ENCODE measurements around the gene C10orf143.

C10orf143 gene

GRCh38 chr10:130066743-130067142 lies 43.9 kb downstream of the C10orf143 start:
- H3K4me3 ChIP-seq, result no peak overlapping the region
- no peak for DNase-seq (ENCODE audit: low spot score)
- H3K27ac ChIP-seq, result no peak overlapping the region
- TF ChIP-seq CTCF (IDR thresholded peaks at IDR 0.05), result no peak

GRCh38 chr10:130065251-130065650 lies 45.4 kb downstream of the C10orf143 start:
- Histone ChIP-seq H3K4me3 (no peak overlapping the region), H3K27ac (no peak overlapping the region)
- TF ChIP-seq CTCF (IDR thresholded peaks at IDR 0.05), result no peak
- no peak for DNase-seq (ENCODE audit: low spot score)

GRCh38 chr10:130064783-130065182 lies 45.8 kb downstream of the C10orf143 start:
- Histone ChIP-seq H3K4me3 (no peak overlapping the region), H3K27ac (no peak overlapping the region)
- no peak for TF ChIP-seq CTCF (IDR thresholded peaks at IDR 0.05)
- DNase-seq (ENCODE audit: low spot score), result no peak

GRCh38 chr10:130062976-130063375 lies 47.7 kb downstream of the C10orf143 start:
- H3K27ac ChIP-seq, result no peak overlapping the region
- no peak for TF ChIP-seq CTCF (IDR thresholded peaks at IDR 0.05)
- H3K4me3 ChIP-seq, result no peak overlapping the region
- no peak for DNase-seq (ENCODE audit: low spot score)

- DNase-seq (ENCODE audit: low spot score), result no peak
- H3K4me3 ChIP-seq, result no peak overlapping the region
- H3K27ac ChIP-seq, result no peak overlapping the region
- no peak for TF ChIP-seq CTCF (IDR thresholded peaks at IDR 0.05)
Observed at GRCh38 chr10:130062201-130062600, 48.4 kb downstream of the C10orf143 start.

- no peak overlapping the region for H3K27ac ChIP-seq
- no peak overlapping the region for H3K4me3 ChIP-seq
- no peak for TF ChIP-seq CTCF (IDR thresholded peaks at IDR 0.05)
- DNase-seq (ENCODE audit: low spot score), result no peak
Observed at GRCh38 chr10:130061760-130062159, 48.9 kb downstream of the C10orf143 start.

- no peak for TF ChIP-seq CTCF (IDR thresholded peaks at IDR 0.05)
- DNase-seq (ENCODE audit: low spot score), result no peak
- Histone ChIP-seq H3K27ac (no peak overlapping the region), H3K4me3 (no peak overlapping the region)
Observed at GRCh38 chr10:130054021-130054420, 56.6 kb downstream of the C10orf143 start.
